HG03460 (cell line): ENCODE data around the gene UBE2A.
A peak's percentile ranks its signal among the peaks of the same experiment; 100 is the strongest.

Source experiments
- ATAC-seq: cut with Tn5 transposase; IDR thresholded peaks from one replicate; pipeline ENCODE4 v1.9.1; 2021; ENCODE audit not compliant: unreplicated experiment

The UBE2A gene

GRCh38 chrX:119574394-119575266 lies at the start of gene UBE2A:
UBE2A (plus strand) TSS chrX:119574563; CDS start chrX:119574712, 149 bp downstream.
- ATAC-seq: peak; percentile 73

DNA sequence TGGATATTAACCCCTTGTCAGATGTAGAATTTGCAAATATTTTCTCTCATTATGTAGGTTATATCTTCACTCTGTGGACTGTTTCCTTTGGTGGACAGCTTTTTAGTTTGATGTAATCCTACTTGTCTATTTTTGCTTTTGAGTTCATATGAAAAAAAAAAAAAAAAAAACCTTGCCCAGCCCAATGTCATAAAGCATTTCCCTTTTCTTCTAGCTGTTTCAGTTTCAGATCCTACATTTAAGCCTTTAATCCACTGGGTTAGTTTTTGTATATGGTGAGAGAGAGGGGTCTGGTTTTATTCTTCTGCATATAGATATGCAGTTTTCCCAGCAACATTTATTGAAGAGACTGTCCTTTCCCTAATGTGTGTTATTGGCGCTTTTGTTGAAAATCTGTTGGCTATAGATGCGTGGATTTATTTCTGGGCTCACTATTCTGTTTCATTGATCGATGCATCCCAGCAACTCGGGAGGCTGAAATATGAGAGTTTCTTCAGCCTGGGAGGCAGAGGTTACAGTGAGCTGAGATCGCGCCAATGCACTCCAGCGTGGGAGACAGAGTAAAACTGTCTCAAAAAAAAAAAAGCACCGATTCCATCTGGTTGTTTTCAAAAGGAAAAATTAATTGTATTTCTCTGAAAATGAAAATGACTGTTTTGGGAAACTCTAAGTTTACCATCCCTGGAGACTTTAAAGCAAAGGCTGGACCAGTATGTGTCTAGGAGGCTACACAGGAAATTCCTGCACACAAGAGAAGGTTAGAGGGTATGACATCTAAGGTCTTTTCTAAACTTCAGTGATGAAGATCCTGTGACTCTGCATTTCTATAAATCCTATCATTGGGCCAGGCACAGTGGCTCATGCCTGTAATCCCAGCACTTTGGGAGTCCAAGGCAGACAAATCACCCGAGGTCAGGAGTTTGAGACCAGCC lies 44.8 kb upstream of the UBE2A start:
- ATAC-seq: no peak

GRCh38 chrX:119537487-119537886 lies 36.9 kb upstream of the UBE2A start:
- ATAC-seq: no peak

GRCh38 chrX:119539872-119540271 lies 34.5 kb upstream of the UBE2A start:
- no peak for ATAC-seq

- ATAC-seq: no peak
These were observed 33.2 kb upstream of the UBE2A start for GRCh38 chrX:119541188-119541587.

DNA sequence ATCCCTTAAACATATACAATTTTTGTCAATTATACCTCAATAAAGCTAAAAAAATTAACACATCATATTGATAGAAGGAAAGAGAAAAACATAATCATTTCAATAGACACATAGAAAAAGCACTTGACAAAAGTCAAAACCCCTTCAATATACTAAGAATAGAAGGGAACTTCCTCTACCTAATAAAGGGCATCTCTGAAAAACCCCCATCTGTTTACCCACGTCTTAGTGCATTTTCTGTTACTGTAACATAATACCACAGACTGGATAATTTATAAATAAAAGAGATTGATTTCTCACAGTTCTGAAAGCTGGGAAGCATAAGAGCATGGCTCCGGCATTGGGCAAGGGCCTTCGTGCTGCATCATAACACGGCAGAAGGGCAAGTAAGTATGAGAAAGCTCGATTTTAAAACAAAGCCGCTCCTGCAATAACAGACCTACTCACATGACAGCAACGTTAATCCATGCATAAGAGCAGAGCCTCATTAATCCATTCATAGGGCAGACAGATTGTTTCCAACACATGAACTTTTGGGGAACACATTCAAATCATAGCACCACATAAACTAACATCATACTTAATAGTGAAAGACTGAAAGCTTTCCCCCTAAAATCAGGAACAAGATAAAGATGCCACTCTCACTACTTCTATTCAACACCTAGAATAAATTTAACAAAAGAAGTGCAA lies 24.9 kb upstream of the UBE2A start:
- peak; percentile 61 for ATAC-seq

- no peak for ATAC-seq
These were observed 21.9 kb upstream of the UBE2A start for GRCh38 chrX:119552508-119552907.

DNA sequence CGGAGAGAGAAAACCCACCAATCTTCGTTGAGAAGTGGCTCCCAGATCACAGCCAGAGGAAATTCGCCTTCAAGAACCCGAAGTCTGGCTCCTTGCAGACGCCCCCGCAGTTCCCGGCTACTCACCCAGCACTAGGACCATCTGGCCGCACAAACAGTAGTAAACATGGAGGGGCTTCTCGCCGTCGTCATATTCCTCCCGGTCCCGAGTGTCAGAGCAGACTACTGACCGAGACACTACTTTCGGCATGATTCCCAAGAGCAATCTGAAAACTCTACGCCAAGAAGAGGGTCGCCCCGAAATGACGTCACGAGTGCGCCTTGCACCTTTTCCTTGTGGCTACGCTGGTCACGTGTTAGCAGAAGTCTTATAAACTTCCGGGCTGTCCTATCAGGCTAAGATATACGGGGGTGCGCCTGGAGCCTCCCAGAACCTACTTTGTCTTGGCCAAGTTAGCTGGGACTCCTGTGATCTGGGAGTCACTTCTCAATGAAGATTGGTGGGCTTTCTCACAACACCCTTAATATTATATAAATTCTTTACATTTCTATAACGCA lies 9.2 kb upstream of the UBE2A start, which contains the start of gene STEEP1:
Gene STEEP1, minus strand, starts transcription at position 303 of the 557 bp plus-strand sequence. Its CDS starts 54 bp downstream, at position 249.
- peak; percentile 99 for ATAC-seq

- ATAC-seq: no peak
These were observed 4.0 kb upstream of the UBE2A start for GRCh38 chrX:119570351-119570835.

- ATAC-seq: no peak
These were observed 1.1 kb upstream of the UBE2A start for GRCh38 chrX:119573222-119573621.

DNA sequence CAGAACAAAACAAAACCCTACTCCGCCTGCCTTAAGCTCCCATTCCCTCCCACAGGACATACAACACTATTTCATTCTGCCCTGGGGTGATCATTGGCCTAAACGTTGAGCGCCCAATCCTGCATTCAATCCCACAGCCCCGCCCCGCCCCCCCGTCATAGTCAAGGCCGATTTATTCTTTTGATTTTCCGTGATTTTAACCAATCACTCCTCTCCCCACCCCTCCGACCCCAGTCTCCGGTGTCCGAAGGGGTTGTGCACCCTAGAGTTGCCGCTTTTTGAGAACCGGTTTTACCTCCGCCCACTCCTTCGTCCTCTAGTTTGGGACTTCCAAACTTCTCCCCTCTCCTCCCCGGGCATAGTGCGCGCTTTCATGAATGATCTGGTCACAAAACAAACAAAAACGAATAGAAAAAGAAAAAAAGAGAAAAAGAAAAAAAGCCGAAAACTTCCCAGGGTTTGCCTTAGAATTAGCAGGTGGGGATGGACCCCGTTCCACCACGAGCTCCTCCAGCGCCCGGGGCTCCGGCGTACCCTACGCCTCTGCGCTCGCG lies 446 bp upstream of the UBE2A start:
- ATAC-seq: peak; percentile 80

- no peak for ATAC-seq
These were observed 5.1 kb downstream of the UBE2A start for GRCh38 chrX:119579414-119579813.

DNA sequence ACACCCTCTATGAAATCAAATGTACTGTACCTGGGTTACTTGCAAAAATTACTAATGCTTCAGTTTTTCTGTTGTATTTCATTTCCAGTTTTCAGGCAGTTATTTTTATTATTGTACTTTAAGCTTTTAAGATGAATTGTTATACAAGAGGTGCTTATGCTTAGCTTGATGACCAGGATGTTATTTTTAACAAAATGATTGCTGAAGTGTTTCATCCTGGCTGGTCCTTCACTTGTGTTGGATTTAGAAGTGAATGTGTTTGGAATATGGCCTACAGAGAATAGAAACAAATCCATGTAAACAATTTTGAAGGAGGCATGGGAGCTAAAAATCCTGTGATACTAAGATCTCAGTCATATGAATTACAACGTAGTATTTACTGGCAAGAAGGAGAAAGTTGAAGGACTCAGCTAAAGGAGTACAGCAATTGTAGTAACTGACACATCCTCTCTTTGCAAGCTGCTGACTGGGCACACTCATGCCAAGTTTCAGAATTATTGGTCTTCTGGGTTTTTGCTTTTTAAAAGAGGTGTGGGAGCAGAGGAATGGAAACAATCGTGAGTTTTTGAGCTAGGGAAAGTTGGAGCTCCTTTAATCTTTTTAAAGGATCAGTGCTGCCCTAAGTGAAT lies 9.2 kb downstream of the UBE2A start:
- no peak for ATAC-seq

DNA sequence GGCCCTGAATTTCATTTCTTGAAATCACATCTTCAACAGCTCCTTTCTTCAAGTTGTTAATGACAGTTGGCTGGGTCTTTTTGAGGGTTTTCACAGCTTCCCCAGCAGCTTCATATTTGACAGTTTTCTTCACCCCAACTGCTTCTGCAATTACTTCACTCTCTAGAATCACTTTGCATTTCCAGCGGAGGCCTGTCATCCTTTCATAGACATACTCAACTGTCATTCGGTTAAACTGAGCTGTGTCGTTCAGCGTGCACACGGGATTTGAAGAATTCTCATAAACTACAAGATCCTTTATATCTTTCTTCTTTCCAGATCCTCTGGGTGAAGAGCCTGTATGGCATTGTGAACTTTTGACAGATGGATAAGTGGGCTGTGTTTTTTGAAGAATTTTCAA lies 15.4 kb downstream of the UBE2A start:
- no peak for ATAC-seq

GRCh38 chrX:119602701-119603255 lies 28.4 kb downstream of the UBE2A start:
- ATAC-seq: no peak

DNA sequence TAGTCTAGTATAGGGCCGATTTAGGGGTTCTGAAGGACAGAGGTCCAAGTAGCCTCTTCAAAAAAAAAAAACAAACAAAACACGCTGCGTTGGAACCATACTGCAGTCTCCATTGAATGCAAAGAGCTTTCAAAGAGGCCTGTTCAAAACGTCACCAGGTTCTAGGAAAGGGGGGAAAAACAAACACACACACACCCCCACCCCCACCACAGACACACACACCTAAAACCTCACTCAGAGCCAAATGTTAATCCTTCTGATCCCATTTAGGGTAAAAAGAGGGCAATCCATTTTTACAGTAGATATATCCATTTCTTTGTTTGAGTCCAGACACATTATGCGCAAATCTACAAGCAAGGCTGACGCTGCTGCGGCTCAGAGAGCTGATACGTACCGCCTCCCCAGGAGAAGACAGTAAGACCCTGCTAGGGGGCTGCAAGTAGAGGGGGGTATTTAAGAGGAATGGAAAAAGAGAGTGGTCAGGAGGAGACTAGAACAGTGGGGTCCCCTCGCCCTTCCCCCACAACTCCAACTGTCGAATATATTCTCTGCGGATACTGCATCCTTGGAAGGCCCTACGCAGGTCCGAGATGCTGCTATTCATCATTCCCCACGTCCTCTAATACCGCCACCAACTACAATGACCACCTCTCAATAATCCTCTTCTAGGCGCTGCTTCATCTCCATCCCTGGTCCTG lies 30.6 kb downstream of the UBE2A start:
- no peak for ATAC-seq

DNA sequence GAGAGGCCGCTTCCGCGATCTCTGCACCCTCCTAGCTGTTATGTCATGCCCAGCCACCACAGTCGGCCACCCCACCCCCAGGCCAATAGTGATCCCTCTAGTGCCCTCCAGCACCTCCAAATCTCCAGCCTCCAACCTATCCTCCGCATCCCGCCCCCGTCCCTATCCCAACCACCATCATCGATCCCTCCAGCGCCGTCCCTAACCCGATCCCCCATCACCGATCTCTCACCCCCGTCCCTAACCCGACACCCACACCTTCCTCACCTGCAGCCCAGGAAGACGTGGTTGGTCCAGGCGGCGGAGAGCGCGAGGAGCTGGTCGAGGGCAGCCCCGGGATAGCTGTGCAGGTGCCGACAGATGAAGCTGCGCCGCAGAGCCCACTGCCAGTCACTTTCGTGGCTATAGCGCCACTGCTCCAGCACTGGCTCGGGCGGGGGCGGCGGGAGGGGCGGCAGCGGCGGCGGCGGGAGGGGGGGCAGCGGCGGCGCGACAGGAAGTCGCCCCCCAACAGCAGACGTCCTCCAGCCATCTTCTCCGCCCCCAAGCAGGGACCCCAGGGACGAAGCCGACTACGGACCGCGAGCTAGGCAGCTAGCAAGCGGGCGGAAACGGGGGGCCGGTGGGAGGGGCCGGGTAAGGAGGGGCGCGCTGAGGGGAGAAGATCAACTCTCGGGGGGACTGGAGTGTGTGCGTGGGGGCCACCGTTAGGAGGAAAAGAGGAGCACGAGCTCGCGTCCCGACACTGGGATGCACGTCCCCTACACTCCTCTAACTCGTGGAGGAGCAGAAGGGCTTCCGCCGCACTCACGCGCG lies 31.3 kb downstream of the UBE2A start:
- ATAC-seq: peak; percentile 26
